Measurements from ENCODE around the gene CDC20.
"Not testable (repeated sequence)": the region's sequence is repeated elsewhere in the genome, so short reads cannot be mapped to it uniquely, and the experiment has no call there.

CDC20 gene

DNA sequence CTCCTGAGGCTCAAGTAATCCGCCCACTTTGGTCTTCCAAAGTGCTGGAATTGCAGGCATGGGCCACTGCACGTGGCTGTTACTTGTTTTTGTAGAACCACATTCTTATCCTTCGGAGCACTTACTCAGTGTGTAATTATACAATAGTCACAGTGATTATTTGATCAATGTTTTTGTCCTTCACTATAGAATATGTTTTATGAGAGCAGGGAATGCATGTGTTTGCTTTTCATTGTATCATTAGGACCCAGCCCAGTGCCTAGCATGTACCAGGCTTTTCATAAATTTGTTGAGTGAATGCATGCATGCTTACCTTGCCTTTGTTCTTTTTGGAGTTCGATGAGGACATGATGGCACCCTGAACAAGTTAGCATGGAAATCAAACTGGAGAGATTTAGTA lies 36.7 kb downstream of the CDC20 start:
- Histone ChIP-seq H2AFZ (no peak overlapping the region), H3K27ac (no peak overlapping the region), H3K9ac (no peak overlapping the region), H3K36me3 (ENCODE audit: control insufficient read depth, insufficient read depth, low read length) (no peaks in the 10 kb centered on the region), H3K4me3 (ENCODE audit: low read depth, low read length) (no peak overlapping the region), H3K27me3 (ENCODE audit: control insufficient read depth, insufficient read depth, low read length) (no peaks in the 10 kb centered on the region), H3K79me2 (peaks cover 4% of the 10 kb centered on the region), H3K4me1 (peaks cover 10% of the 10 kb centered on the region), H3K9me3 (ENCODE audit: control insufficient read depth, low read length) (no peaks in the 10 kb centered on the region), H3K4me2 (ENCODE audit: low read length) (no peak overlapping the region)
- TF ChIP-seq, protein P1, sequence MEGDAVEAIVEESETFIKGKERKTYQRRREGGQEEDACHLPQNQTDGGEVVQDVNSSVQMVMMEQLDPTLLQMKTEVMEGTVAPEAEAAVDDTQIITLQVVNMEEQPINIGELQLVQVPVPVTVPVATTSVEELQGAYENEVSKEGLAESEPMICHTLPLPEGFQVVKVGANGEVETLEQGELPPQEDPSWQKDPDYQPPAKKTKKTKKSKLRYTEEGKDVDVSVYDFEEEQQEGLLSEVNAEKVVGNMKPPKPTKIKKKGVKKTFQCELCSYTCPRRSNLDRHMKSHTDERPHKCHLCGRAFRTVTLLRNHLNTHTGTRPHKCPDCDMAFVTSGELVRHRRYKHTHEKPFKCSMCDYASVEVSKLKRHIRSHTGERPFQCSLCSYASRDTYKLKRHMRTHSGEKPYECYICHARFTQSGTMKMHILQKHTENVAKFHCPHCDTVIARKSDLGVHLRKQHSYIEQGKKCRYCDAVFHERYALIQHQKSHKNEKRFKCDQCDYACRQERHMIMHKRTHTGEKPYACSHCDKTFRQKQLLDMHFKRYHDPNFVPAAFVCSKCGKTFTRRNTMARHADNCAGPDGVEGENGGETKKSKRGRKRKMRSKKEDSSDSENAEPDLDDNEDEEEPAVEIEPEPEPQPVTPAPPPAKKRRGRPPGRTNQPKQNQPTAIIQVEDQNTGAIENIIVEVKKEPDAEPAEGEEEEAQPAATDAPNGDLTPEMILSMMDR (IDR thresholded peaks at IDR 0.05): no peak

DNA sequence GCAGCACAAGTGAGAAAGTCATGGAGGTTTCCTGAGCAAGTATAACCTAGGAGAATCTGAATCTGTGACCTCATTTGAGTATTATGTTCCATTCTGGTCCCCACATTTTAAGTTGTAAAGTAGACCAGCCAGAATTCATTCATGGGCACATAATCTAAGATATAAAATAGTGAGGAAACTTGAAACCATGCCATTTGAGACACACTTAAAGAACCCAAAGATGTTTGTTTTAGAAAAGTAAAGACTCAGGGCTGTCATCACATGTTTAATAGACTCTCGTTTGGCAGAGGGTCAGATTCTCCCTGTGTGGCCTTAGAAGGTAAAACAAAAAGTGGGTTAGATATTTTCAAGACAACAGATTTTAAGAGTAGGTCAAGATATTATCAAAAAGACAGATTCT lies 37.3 kb downstream of the CDC20 start:
- Histone ChIP-seq H2AFZ (no peak overlapping the region), H3K9me3 (ENCODE audit: control insufficient read depth, low read length) (no peaks in the 10 kb centered on the region), H3K79me2 (peaks cover 8% of the 10 kb centered on the region), H3K27ac (no peak overlapping the region), H3K9ac (no peak overlapping the region), H3K4me3 (ENCODE audit: low read depth, low read length) (no peak overlapping the region), H3K4me1 (peaks cover 6% of the 10 kb centered on the region), H3K4me2 (ENCODE audit: low read length) (peak overlapping the region; percentile 10), H3K27me3 (ENCODE audit: control insufficient read depth, insufficient read depth, low read length) (no peaks in the 10 kb centered on the region), H3K36me3 (ENCODE audit: control insufficient read depth, insufficient read depth, low read length) (no peaks in the 10 kb centered on the region)
- TF ChIP-seq, protein P1 (IDR thresholded peaks at IDR 0.05): no peak

DNA sequence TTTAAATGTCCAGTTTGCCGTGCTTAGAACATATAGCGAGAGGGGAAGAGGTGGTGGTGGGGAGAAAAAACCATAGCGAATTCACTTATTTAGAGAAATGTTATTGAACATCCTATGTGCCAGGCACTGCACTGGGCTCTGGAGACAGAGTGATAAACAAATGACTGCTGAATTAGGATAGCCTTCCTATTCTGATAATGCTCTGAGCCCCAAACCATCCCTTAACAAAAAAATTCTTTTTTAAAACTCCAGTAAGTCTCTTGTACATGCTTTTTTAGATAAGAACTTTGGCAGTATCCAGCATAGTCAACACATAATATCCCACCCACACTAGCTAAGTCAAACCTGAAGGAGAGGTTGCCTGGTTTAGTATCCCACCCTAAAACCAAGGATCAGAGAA lies 39.4 kb downstream of the CDC20 start:
- H3K4me1 ChIP-seq: peaks cover 10% of the 10 kb centered on the region
- no peaks in the 10 kb centered on the region for H3K27me3 ChIP-seq (ENCODE audit: control insufficient read depth, insufficient read depth, low read length)
- no peaks in the 10 kb centered on the region for H3K36me3 ChIP-seq (ENCODE audit: control insufficient read depth, insufficient read depth, low read length)
- no peak overlapping the region for H3K4me3 ChIP-seq (ENCODE audit: low read depth, low read length)
- H3K9ac ChIP-seq: no peak overlapping the region
- TF ChIP-seq, protein P1 (IDR thresholded peaks at IDR 0.05): no peak
- no peaks in the 10 kb centered on the region for H3K9me3 ChIP-seq (ENCODE audit: control insufficient read depth, low read length)
- no peak overlapping the region for H3K4me2 ChIP-seq (ENCODE audit: low read length)
- H3K27ac ChIP-seq: no peak overlapping the region
- peaks cover 12% of the 10 kb centered on the region for H3K79me2 ChIP-seq
- no peak overlapping the region for H2AFZ ChIP-seq

DNA sequence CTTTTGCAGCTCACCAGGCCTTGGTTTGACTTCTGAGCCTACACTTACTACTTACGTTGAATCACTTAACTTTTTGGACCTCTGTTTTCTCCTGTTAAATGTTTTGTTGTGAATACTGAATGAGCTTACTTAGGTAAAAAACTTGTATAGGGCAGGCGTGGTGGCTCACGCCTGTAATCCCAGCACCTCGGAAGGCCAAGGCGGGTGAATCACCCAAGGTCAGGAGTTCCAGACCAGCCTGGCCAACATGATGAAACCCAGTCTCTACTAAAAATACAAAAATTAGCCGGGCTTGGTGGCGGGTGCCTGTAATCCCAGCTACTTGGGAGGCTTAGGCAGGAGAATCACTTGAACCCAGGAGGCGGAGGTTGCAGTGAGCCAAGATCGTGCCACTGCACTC lies 41.7 kb downstream of the CDC20 start:
- not testable (repeated sequence) for H3K27ac ChIP-seq; H3K4me3 ChIP-seq (ENCODE audit: low read depth, low read length); H2AFZ ChIP-seq; H3K36me3 ChIP-seq (ENCODE audit: control insufficient read depth, insufficient read depth, low read length); H3K9ac ChIP-seq; H3K27me3 ChIP-seq (ENCODE audit: control insufficient read depth, insufficient read depth, low read length); H3K9me3 ChIP-seq (ENCODE audit: control insufficient read depth, low read length); H3K4me2 ChIP-seq (ENCODE audit: low read length); H3K4me1 ChIP-seq
- H3K79me2 ChIP-seq: peaks cover 12% of the 10 kb centered on the region

DNA sequence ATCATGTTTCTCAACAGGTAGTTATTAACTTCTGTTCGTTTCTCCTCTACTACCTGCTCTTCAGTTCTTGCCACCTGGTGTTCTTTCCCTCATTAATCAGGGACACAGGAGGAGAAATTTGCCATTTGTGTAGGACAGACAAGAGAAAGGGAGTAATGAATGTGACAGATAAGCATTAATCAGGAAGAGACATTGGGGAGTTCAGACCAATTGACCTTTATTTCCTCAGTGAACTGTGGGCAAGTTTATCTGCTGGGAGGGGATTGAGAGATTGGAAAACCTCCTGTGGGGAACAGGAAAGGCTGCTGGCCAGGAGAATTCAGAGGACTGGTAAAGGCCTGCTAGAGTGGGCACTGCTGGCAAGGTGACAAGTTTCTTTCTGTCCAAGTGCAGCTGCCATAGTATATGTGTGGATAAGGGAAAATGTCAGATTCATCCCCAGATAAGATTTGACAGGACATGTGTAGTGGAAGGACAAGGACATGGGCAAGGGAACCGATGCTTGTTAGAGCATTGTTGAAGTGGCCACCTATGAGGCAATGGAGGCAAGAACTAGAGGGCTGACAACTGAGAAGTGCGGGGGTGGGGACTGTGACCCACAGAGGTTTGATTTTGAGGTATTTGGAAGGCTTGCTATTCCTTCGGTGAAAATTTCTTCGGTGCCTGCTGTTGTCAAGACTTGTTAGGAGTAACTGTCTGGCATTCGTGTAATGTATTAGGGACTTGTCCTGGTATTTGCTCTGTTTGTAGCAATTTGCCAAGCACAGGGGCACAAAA lies 43.5 kb downstream of the CDC20 start:
- Histone ChIP-seq H3K4me2 (ENCODE audit: low read length) (peak overlapping the region; percentile 34), H2AFZ (no peak overlapping the region), H3K9ac (no peak overlapping the region), H3K4me3 (ENCODE audit: low read depth, low read length) (no peak overlapping the region), H3K4me1 (peaks cover 10% of the 10 kb centered on the region), H3K9me3 (ENCODE audit: control insufficient read depth, low read length) (no peaks in the 10 kb centered on the region), H3K36me3 (ENCODE audit: control insufficient read depth, insufficient read depth, low read length) (no peaks in the 10 kb centered on the region), H3K27me3 (ENCODE audit: control insufficient read depth, insufficient read depth, low read length) (no peaks in the 10 kb centered on the region), H3K27ac (no peak overlapping the region), H3K79me2 (peaks cover 12% of the 10 kb centered on the region)
- TF ChIP-seq, protein P1 (IDR thresholded peaks at IDR 0.05): no peak
